ENCODE data around the gene NBPF12.
"Not testable (repeated sequence)": the region's sequence is repeated elsewhere in the genome, so short reads cannot be mapped to it uniquely, and the experiment has no call there.

GRCh38 chr1:146920811-146921210 is 17.3 kb upstream of the NBPF12 start:
- not testable (repeated sequence) for TF ChIP-seq EZH2 (IDR thresholded peaks at IDR 0.05)
- TF ChIP-seq, protein P1, sequence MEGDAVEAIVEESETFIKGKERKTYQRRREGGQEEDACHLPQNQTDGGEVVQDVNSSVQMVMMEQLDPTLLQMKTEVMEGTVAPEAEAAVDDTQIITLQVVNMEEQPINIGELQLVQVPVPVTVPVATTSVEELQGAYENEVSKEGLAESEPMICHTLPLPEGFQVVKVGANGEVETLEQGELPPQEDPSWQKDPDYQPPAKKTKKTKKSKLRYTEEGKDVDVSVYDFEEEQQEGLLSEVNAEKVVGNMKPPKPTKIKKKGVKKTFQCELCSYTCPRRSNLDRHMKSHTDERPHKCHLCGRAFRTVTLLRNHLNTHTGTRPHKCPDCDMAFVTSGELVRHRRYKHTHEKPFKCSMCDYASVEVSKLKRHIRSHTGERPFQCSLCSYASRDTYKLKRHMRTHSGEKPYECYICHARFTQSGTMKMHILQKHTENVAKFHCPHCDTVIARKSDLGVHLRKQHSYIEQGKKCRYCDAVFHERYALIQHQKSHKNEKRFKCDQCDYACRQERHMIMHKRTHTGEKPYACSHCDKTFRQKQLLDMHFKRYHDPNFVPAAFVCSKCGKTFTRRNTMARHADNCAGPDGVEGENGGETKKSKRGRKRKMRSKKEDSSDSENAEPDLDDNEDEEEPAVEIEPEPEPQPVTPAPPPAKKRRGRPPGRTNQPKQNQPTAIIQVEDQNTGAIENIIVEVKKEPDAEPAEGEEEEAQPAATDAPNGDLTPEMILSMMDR (IDR thresholded peaks at IDR 0.05): not testable (repeated sequence)

All from neural progenitor cell (in vitro differentiated cells).